Esophagus mucosa (tissue), 1 donor: Measurements from ENCODE around the gene TBC1D16. TPM values are rescaled to one million over a fixed set of nuclear protein-coding genes. Genes with fewer than 3 reads are reported as not detected.
A peak's percentile ranks its signal among the peaks of the same experiment; 100 is the strongest.

Experiments used
- ATAC-seq: fragments of 200-7000 bp; cut with Tn5 transposase; one replicate; pipeline ENCODE4 v1.9.1; 2020
- total RNA-seq: library from RNA; stranded (reverse); gene quantifications from one replicate; pipeline ENCODE4 v1.2.4, GENCODE V29; 2023
- donor health status: DM: yes; HTN: yes; CAD: no.

Gene TBC1D16
- total RNA-seq, 1 donor from 2014 or later: 8.9 TPM

DNA sequence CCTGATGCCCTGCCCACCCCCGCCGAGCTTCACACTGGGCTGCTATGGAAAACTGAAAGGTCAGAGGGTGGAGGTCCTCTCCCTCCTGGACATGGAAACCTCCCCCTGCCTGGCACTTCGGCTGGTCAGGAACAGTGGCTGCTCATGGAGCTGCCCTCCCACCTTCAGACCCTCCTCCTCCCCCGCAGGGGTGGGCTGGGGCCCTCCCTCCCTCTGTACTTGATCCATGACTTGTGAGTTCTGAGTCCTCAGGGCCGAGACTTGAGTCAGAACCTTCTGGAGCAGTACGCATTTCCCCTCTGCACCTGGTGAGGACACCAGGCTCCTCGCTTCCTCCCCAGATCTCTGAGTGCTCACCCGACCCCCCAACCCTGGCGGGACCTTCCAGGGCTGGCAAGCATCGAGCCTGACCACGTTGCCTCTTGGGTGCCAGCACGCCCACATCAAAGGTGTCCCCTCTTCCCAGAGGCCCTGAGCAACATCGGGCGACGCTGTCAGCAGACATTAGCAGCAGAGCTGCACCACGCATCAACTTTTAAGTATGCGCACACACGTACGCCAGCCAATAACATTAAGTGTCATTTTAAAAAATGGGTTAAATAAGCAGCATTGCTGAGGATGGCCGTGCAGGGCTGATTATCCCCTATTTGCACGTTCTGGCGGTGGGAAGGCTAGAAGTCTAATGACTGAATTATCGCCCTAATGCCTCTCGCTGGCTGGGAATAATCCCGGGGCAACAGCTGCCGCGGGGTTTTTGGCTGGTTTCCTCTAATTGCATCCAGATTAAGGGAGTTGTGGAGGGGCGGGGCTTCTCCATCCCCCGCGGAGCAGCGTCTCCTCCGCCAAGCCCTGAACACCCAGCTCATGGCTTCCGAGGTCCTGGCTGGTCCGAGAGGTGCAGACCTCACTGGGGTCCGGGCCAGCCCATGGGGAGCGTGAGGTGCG, 98.0 kb downstream of the TBC1D16 start:
- ATAC-seq: no peak

DNA sequence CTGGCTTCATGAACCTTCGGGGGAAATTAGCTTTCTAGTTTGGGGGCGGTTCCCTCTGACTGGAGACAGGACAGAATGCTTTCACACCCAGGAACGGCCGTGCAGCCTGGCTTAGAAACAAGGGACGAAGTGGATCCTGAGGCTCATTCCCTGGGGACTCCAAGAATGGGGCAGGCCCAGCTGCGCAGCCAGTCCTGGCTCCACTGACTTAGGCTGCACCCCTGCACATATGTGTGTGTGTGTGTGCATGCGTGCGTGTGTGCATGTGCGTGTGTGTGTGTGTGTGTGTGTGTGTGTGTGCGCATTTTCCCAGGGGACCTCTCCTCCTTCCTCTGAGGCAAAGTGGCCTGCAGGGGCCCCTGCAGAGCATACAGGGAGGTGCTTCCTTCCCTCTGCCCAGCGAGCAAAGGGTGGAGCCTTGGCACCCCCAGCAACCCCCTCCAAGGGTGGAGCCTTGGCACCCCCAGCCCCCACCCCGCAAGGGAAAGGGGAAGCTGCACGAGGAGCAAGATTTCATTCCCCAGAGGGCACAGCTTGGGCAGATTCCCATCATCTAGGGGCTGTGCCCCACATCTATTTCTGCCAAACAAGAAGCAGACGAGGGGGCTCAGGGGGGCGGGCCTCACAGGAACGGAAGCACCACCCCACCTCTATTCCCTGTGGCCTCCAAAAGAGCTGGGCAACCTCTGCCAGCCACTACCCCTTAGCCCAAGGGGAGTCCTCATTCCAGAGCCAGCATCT, 98.9 kb downstream of the TBC1D16 start:
- no peak for ATAC-seq

DNA sequence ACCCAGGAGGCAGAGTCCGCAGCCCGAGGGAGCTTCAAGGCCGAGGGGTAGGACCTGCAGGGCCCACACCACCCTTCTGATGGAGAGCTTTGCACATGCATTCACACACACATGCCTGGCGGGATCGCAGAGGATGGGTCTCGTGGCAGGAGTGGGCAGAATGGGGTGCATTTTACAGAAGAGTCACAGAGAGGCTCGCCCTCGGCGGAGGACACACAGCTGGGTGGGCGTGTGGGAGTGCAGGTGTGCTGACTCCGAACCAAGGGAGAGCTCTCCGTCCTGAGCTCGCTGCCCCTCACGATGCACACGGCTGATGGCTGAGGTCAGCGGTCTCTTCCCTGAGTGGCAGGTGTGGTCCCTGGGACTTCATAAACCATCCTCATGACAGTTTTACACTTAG, 99.6 kb downstream of the TBC1D16 start:
- ATAC-seq: no peak

DNA sequence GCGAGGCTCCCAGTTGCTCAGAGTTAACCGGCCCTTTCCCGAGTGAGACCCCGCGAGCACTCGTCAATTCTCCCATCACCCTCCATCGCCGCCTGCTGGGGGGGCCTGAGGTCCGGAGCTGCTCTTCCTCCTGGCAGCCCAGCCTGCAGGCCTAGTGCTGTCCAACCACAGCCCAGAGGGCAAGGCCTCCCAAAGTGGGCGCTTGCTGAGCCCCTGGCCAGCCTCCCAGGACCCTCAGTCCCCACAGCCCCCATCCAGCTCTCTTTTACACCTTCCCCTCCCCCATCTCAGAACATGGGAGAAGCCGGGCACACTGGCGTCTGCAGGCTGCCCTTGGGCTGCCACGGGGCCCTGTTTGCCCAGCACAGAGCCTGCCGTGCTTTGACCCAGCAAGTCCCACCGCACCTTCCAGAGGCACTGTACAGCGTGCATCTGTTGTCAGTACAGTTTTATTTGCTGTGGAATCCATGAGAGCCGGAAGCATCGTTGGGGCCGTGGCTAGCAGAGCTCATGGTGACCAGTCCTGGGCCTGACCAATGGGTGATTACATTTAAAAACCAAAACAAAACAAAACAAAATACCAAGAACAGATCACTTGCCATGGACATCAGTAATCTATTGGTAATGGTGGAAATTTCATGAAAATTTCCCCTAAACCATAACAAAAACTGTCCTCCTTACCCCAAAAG, 100.3 kb downstream of the TBC1D16 start:
- ATAC-seq: no peak

DNA sequence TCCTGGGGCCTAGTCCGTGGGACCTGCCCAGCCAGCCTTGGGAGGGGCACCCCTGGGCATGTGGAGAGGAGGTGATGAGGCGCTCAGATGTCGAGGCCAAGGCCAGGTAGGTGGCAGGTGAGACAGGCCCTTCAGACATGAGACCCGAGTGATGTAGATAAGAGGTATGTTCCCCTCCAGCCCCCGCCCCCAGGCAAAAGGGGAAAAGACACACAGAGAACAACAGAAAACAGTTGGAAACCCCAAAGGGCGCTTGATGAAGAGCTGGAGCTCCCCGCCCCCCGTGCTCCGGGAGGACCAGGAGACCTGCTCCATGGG, 101.1 kb downstream of the TBC1D16 start:
- ATAC-seq: no peak

DNA sequence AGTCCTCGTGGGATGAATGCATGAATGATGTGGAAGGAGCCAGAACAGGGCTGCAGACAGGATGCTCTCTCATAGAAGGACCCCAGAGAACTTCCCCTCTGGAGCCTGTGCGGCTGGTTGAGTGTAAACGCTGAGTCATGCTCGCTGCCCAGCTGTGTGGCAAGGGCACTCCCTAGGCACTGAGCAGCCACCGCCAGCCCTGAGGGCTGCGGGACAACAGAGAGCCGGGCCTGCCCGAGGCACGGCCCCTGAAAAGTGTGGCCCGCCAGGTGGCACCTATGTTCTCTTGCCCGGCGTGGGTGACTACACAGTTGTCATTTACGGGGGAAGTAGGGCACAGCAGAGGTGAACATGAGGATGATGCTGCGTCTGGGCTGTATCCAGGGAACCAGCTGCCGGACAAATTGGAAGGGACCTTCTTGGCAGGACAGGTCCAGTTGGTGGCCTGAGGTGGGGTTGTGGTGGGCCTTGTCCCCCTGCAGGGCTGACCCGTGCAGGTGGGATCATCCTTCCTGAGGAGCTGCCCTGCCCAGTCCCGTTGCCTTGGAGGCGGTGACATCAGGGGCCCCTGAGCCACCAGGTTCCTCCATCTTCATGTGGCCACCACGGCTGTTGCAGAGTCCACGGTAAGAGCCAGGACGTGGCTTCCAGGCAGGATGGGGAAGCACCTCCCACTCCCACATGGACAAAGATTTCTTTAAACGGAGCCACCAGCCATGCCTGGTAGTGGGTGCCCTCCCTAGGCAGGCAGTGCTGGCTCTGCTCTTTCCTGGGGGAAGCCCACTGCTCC, 101.6 kb downstream of the TBC1D16 start:
- peak; percentile 65 for ATAC-seq

DNA sequence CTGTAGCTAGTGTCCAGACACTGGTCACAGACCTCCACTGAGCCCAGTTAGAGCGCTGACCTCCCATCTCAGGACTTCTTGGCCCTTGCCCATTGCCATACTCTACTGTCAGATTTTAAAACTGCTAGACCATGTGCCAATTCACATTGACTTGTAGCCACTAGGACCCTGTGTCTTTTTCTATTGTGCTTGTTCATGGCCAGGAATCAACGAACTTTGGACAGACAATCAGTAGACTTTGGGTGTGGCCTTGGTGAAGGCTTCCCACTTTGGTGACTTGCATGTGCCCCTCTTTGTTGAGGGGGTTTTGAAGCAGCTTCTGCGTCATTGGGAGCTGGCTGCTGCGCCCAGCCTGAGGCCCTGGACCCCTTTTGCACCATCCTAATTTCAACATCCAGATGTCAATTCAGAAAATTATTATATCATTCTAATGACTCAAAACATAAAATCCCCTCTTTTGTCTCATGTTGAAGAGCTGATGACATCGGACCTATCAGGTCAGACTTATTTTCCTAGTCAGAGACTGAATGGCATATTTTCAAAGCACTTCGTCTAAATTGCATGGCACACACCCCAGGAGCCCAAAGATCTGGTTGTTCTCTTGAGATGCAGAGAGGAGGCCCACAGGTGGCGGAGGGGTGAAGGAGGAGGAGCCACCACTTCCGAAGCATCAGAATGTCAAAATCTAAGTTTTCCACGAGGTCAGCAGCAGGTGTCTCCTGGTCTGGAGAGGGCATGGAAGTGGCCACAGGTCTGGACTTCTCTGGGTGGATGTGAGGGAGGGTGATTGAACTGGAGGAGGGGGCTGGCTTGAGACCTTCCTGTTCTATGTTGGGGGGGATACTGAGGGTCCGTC, 103.0 kb downstream of the TBC1D16 start:
- ATAC-seq: no peak

DNA sequence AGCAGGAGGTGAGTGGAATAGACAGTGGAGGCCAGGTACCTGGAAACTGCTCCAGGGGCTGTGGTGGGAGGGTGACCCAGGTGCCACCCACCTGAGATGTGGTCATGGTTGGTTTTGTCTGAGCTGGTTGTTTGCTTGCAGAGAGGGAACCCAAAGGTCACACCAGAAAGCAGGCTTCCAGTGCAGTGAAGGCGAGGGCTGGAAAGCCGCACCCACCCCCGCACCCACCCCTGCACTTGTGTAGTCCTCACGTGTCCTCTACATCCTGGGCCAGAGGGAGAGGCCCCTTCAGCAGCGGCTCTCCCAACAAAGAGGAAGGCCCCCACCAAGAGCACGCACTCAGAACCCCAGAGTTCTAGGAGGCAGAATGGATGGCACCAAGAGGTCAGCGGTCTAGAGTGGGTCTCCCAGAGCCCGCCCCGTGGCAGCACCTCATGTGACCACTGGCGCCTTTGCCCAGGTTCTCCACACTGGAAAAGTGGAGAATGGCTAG, 103.8 kb downstream of the TBC1D16 start:
- no peak for ATAC-seq

DNA sequence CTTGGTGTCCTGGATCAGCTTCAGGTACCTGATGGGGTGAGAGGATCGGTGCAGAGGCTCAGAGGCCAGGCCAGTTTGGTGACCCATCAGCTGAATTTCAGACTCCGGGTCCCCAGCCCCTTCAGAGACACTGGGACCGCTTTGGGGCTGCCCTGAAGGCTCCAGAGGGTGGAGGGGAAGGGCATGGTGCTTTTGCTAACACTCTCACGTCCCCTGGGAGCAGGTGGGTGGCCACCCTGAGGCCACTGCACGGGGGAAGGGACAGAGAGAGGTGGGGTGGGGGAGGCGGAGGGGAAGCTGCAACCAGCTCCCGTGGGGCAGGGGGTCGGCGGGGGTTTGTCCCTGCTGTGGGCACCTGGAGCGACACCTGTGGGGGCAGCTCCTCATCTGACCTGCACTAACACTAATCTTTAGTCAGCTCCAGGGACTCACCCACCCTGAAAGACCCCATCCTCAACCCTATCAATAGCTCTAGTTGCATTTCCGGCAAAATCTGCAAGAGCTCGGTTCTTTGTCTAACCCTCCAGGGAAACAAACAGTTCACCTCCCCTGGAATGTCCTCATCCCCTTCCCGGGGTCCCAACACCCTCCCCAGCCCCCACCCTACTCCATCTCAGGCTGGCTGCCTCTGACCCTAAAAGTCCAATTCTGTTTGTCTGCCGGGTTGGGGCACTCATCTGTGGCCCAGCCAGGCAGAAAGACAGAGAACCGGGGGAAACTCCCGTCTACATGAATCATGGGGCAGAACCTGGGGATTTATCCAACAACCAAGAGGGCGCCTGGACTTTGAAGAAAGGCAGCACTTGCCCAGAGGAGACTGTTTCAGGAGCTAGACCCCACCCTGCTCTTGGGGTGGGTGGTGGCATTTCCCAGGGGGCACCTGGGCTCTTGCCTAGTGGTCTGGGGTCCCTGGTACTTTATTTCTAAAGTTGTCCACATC, 104.5 kb downstream of the TBC1D16 start:
- ATAC-seq: no peak

DNA sequence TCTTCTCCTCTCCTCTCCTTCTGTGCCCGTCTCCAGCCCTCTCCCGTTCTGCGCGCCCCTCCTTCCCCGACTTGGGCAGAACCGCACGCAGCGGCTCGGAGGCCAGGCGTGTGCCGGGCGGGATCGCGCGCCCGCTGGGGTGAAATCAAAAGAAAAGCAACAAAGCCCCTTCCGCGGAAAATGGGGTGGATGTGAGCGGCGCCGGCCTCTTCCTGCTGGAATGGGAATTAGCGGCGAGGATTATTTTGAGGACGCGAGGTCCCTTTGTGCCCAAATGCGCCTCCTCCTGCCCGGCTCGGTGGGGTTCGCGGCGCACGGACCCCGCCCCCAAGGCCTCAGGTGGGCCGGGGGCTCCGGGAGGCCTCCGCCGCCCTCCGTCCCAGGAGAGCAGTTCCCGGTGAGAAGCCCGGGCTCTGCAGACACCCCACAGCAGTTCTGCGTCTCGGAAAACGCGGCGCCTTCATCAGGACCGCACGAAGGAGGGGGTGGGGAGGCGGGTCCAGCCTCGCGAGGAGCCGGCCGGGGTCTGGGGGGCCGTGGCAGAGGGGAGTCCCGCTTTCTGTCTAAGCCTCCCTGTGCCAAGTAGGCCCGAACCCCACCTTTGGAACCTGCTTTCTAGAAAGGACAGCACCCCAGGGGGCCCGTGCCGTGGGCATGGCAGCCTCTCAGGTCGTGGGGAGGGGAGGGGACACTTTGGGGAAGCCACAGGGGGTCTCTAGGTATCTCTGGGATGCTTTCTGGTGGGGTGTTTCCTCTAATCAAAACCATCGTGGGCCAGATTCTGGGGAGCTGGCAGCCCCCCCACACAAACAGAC, 105.4 kb downstream of the TBC1D16 start:
- no peak for ATAC-seq

DNA sequence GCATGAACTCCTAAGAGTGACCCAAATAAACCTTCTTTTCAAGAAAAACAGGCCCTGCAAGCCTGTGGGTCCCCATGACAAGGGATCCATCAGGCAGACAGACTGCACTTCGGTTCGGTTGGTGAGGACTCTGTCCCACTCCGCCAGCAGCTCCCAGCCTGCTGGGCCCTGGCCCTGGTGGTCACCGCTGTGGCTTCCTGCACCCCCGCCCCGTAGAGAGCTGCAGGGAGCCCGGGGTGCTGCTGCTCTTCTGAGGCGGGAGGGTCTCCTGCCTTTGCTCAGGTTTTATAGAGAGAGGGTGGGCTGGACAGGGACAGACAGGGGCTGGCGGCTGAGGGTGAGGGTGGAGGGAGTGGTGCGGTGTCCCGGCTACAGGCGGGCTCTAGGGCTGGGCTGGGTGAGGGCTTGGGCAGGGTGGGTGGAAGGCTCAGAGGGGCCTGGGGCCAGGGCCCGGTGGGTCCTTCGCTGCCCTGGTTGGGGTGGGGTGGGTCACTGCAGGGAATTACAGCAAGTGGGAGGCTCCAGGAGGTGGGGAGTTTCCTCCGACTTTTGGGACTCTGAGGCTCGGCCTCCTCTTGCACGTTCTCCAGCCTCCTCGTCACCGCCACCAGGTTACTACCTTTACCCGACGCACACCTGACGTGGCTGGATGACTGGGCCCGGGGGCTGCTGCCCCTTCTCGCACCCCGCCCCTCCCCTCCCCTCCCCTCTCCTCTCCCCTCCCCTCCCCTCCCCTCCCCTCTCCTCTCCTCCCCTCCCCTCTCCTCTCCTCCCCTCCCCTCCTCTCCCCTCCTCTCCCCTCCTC, 106.2 kb downstream of the TBC1D16 start:
- ATAC-seq: no peak

DNA sequence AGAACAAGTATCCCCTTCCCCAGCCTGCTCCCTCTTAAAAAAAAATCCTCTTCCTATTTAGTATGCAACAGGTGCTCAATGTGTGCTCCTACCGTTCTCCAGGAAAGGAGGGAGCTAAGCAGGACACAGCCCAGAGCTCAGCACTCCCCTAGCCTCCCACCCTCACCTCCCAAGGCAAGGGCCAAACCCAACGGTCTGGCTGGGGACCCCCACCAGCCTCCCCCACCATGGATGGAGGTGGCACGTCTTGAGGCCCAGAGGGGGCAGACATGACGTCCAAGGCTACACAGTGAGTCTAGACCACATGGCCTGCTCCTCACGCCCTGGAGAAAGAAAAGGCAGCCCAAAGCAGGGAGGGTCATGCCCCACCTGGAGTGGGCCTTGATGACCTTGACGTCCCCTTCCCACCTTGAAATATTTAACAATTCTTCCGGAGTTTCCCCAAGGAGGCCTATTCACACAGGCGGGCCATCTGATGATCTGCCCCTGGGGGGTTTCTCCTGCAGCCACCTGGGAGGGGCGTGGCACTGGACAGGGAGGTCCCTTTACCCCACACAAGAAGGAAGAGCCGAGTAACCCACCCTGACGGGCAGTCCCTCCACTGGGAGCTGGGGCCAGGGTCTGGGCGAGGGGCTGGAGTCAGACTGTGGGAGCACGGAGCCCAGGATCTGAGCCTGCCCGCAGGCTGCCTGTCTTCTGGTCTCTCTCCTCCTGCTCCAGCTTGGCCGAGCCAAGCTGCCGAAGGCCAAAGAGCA, 107.0 kb downstream of the TBC1D16 start:
- ATAC-seq: no peak

DNA sequence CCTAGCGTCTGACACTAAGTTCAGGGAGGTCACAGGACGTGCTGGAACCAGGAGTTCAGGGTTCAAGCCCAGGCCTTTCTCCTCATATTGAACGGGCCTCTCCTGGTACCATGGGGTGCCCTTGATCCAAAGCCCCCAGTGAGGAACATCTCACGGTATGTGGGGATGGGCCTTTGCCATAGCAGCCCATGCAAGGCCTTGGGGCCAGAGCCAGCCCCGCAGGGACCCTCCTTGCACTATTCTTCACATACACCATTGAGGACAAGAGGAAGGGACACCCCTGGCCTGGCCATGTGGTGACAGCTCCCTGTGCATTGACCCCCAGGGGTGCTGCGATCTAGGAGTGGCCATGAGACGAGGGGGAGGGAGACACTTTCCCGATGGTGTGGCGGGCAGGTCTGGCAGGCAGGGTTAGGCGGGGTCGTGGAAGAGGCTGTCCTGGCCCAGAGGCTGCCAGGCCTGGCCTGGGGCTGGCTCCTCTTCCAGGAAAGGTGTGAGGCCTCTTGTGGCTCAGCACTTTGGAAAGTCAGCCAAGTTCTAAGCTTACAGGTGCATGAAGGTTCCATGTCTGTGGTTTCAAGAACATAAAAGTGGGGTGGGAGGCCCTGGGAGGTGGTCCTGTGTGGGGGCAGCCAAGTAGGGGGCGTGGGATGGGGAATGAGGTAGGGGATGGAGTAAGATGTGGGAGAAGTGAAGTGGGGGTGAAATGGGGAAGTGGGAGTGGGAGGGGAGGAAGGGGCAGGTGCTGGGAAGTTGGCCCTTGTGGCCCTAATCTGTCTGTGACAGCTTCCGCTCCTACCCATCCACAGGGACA, 107.8 kb downstream of the TBC1D16 start:
- ATAC-seq: no peak

DNA sequence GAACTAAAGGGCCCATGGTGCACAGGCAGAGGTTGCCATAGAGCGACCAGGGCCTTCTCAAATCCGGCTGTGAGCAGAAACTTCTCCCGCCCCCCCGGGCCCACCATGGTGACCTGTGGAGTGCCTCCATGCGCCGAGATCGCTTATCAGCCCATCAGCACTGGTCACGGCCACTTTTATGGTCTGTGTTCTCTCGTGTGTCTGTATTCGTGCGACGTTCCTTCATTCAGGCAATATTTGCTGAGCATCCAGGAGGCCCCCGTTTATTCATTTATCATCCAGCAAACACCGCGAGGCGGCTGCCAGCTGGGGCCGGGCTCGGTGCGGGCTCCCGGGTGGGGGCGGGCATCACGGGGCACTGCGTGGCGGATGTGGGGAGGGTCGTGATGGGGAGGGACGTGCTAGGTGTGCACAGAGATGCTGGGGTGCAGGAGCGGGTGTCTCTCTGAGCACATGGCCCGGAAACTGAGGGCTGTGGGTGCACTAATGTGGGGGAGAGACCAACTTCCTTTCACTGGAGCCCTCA, 108.5 kb downstream of the TBC1D16 start:
- ATAC-seq: no peak

DNA sequence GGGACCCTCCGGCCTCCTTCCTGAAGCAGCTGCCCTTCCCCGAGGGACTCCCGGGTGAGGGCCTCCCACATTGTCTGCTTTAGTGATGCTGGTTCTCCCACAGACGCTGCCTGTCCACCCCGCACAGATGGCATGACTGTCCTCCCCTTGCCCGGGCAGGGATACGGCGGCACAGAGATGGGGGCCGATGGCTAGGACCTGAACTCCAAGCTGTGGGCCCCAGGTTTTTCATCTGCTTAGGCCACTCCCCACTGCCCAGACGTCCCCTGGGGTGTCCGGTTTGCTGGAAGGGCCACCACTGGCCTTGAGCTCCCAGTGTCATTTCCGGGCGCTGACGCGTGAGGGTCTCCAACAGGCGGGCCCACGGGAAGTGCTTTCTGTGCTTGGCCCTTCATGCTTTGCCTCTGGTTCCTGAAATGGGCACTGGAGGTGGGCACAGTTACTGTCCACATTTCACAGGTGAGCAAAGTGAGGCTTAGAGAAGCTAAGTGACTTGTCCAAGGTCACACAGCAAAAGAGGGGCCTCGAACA, 109.0 kb downstream of the TBC1D16 start:
- no peak for ATAC-seq

DNA sequence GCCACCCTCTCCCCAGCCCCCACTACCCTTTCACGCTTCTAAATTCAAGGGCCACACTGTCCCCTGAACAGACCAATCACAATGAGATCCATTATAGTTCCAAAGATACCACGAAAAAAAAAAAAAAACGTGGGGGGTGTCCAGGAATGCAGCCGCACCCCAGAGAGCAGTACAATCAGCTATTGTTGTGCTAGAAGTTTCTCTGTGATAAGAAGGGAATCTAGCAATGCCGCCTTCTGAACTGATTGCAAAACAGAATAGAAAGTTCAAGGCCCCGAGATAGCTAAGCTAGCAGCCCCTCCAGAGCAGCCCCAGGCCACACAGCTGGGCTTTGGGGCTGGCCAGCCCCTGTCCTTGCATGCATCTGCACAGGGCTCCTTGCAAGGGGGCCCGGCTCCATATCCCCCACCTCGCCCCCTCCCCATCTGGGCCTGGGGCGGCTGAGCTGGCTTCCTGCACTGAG, 109.5 kb downstream of the TBC1D16 start:
- ATAC-seq: no peak
